Stimulated activated naive CD8-positive, alpha-beta T cell treated with anti-CD3 and anti-CD28 coated beads, Interleukin-15, Interleukin-2, amounts not matched to agents 100 U/mL and 50 U/mL, for 24 hours (primary cell): ENCODE data around the gene MAML2.

Experiments
- ATAC-seq: fragments of 150-1000 bp; cut with Tn5 transposase; one replicate; pipeline ENCODE4 v1.10.0; 2021
- DNase-seq: peaks from one replicate; pipeline ENCODE4 v3.0.0; 2021

The MAML2 gene

DNA sequence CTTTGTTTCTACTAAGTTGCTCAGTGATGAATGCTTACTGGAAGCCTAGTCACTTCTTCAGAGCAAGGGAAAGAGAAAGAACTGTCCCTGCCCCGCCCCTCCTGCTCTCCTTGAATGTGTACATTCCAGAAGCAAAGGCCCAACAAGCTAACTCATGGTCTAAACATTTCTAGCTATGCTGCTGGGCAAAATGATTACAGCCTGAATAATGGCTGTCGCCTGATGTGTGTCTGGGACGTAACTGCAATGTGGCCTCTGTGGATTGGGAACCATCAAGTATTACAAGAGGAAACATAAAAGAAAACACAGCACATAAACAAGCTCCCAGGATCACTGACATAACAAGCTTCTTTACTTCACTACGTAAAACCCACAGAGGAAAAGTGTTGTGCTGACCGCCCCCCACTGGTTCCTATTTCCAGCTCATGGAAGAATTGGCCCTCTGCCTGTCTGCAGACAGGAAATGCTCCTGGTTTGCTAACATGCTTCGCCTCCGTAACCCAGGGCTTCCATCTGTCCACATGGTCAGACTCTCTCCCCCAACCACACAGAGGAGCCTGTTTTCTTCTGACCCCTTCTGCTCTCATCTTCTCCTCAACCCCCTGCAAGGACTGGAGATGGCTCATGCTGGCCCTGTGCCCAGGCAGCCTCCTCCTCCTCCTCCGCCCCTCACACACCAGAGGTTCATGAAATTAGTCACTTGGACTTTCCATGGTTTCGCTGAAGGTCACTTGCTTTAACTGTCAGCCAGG lies 187.2 kb downstream of the MAML2 start:
- peak; percentile 84 for ATAC-seq

DNA sequence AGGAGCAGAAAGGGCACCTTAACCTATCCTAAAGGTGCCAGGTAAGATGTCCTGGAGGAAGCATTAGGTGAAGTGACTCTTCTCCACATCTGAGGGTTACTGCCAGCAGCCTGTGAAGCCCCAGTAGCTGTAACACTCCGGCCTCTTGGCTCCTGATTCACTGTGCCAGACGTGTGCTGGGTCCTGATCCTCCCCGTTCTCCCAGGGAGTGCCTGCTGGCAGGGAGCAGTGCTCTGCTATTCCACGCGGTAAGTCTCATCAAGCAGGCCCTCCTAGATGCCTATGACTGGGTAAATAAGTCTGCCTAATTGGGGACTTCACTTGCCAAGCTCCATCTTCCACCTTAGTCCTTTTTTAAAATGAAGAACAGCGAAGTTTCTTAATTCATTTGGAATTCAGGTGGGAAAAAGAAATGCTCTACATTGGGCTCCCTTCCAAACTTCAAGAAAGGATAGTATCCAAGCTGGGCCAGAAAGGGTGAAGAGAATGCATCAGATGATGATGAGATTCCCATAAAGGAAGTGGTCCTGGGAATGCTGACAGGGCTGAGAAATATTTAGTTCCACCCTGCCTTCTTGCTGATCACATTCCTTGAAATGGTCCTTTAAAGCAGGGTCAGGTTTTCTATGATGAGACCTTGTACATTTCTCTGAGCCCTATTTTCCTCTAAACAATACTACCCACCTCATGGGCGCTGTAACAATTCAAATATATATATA lies 188.0 kb downstream of the MAML2 start:
- ATAC-seq (no peak), DNase-seq (no peak)

More for the DNA sequence above, 187.2 kb downstream of the MAML2 start:
- DNase-seq: peak; percentile 84

DNA sequence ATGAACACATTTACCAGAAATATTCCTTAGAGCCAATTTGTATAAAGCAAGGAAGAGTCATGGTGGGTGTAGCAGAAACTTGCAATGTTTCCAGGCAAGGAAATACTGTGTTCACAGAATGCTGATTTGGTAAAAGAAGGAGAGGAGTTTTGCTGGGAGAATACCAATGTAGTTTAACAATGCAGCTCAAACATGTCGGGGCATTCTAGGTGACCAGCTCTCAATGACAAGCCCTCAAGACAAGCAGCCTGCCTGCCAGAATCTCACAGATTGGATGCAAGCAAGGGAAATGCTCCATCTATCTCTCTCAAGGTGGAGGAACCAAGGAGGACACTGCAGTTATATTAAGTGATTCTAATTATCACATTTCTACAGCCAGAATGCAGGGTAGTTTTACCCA lies 190.4 kb downstream of the MAML2 start:
- DNase-seq (no peak), ATAC-seq (no peak)

DNA sequence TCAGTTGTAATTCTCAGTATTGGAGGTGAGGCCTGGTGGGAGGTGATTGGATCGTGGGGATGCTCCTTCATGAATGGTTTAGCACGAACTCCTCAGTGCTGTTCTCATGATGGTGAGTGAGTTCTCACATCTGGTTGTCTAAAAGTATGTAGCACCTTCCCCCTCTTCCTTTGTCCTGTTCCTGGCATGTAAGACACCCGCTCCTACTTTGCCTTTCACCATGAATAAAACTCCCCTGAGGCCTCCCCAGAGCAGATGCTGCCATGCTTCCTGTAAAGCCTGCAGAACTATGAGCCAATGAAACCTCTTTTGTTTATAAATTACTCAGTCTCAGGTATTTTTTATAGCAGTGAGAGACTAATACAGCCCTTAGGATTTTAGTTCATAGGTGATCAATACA lies 191.5 kb downstream of the MAML2 start:
- ATAC-seq (no peak), DNase-seq (no peak)

DNA sequence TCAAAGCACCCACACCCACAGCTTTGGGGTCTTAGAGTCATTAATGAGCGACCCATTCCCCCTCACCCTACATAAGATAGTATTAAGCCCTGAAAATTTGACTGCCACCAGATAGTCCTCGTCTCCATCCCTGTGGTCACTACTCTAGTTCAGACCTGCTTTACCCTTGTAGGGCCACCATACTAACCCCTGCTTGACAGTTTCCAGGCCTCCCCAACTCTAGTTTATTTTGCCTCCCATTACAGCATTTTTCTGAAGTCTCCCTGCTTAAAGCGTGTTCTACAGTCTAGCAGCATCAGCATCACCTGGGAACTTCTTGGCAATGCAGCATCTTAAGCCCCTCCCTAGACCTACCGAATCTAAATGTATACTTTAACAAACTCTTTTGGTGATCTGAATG lies 192.4 kb downstream of the MAML2 start:
- ATAC-seq (no peak), DNase-seq (no peak)

DNA sequence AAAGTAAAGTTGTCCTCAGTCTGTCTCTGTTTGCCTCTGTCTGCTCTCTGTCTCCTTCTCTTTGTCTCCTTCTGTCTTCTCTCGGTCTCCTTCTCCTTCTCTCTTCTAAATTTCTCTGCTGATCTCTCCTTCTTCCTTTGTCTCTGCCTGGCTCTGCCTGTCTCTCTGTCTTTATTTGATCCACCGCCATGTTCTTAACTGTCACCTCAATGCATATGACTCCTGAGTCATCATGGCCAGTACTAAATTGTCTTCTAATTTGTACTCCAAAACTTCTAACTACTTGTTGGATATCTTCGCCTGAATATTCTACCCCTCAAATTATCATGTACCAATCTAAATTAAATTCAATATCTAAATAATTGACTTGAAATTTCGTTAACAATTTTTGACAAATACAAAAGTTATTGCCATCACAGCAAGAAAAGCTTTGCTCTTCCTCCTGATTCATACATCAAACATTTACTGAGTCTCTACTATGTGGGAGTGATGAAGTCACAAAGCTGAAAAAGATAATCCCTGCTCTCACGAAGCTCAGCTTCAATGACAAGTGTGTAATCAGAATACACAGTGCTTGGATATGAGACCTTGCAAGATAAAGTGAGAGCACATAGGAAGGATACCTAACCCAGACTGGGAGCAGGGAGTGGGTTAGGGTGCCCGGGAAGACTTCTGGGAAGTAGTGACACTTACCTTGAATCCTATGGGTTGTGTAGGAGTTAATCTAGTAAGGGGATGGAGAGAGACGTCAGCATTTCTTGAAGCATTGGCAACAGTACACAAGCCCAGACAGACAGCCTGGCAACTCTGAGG lies 193.0 kb downstream of the MAML2 start:
- peak; percentile 87 for ATAC-seq

DNA sequence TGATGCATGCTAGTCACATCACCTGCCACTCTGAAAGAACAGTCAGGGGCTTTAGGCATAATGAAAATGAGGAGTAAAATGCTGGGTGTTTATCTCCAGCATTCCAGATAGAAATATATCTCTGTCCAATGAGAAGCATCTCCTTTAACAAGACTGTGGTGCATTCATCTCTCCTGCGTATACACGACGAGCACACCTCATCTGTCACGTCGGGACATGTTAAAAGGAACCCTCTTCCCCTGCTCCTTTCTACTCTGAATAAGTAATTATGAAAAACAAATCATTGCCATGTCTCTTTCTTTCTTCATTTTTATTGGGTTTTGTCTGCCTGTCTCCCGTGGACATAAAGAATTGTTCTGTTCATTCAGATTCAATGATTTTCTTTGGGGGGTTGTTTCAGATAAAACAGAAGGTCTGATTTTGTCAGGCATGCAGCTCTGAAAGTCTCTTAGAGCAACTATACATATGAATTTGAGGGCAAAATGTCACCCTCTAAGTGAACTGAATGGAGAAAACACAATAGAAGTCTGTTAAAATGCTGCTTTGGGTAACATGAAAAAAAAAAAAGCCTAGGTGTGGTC lies 195.0 kb downstream of the MAML2 start:
- ATAC-seq (no peak), DNase-seq (no peak)

More for the DNA sequence above, 193.0 kb downstream of the MAML2 start:
- no peak for DNase-seq

DNA sequence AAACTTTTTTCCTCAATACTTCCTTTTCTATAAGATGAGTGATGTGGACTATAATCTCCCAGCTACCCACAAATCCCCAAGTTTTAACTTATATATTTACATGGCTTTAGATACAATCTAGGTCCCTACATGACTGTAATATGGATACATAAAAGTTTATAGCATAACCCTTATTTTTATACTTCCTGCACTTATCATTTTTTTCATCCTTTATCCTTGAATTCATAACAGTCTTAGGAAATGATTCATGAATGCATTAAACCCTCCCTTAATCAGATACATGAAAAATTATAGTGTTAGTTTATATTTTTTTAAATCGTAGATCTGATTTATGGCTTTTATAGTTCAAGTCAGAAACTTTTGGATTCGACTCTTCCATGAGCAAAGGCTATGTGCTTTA lies 195.8 kb downstream of the MAML2 start:
- ATAC-seq (no peak), DNase-seq (no peak)

DNA sequence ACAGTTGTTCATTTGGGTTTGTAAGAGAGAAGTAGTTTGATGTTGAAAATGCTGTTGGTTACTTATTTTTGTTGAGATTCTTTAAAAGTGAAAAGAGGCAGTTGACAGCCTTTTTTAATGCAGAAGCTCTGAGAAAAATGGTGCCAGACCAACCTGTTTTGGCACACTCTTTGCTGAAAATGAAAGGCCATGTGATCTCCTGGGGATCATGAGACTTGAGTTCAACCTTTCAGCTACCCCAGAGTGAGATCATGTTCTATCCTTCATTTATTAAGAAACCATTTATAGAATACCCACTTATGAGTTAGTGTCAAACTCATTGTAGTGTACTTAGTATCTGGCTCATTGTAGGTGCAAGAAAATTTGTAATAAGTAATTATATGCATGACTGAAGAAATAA lies 196.2 kb downstream of the MAML2 start:
- ATAC-seq: no peak
- no peak for DNase-seq

DNA sequence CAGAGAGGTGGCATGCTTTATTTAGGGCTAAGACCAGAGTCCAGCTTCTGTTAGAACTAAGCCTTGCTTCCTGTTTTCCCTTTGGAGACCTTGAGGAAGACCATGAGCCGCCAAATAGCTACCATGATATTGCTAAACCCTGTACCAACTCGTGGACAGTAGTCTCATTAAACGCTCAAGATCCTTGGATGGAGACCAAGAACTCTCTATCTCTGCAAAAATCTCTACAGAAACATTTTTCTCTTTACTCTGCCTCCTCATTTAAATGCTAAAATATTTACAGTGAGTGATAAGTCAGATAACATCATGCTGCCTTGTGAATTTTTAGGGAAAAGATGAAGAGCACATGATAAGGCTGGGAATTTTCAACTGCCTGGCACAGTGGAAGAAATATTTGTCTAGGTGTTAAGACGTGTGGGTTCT lies 197.8 kb downstream of the MAML2 start:
- no peak for DNase-seq
- ATAC-seq: no peak

DNA sequence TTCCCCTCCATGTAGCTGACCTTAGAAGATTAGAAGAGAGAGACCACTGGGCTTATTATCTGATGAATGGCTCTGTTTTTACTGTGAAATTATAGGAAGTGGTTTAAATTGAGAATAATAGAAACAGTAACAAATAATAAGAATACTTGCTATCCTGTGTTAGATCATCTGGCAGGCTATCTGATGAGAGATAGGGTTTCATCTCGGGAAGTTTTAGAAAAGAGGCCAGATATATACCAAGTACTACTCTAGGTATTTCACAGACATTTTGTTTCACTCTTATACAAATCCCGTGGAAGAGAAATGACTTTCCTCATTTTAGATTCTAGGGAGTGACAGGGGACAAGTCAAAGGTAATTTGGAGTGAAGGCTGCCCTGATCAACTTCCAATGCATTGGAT lies 198.4 kb downstream of the MAML2 start:
- no peak for ATAC-seq
- DNase-seq: no peak

DNA sequence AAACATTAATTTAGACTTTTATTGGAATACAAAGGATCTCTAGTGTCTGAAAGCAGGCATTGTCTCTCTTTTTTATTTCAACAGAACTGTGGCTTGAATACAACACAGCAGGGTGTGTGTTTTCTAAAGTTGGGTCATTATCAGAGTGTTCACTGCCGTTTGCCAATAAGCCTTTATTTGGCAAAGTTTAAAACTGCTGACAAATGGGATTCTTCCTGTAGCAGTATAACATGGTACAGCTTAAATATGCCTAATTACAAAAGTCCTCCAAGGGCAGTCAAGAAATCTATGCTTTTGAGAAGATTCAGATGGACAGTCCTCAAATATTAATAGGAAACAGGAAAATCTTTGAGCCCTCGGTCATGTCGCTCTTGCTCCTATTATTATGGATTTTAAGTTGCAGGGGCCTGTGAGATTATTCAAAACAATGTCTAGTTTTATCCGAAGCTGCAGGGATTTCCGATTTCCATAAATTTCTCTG lies 199.9 kb downstream of the MAML2 start:
- ATAC-seq (no peak), DNase-seq (no peak)

DNA sequence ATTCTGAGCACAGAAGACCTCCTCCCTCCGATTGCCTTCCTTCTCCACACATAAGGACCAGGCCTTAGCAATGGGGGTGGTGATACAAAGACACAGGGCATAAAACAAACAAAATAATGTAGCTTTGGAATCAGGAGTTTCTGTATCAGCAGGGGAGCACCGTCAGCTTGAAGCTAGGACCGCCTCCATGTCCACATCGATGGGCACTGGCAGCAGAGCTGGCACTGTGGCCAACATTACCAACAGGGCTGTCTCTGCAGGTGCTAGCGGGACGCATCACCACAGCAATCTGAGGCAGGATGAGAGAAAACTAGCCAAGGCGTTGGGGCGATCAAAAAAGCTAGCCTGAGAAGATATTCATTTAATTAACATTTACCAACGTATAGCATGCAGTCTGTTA lies 201.4 kb downstream of the MAML2 start:
- no peak for ATAC-seq
- DNase-seq: no peak

DNA sequence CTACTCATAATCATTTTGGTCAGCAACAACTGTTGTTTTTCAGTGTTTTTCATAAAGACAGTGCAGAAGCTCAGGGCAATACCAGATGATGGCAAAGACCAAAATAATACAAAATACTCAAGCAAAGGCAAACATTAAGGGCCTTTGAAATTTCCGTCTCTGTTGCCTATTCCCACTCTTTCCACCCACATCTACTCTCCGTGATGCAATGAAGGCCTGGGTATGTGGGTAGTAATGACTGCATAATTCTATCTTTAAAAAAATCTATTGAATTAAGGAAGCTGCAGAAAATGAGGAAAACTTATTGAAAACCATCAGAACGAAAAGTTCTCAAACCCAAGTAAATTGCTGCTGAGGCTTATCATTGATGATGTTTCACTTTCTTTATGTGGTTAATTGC lies 203.3 kb downstream of the MAML2 start:
- no peak for DNase-seq
- no peak for ATAC-seq

DNA sequence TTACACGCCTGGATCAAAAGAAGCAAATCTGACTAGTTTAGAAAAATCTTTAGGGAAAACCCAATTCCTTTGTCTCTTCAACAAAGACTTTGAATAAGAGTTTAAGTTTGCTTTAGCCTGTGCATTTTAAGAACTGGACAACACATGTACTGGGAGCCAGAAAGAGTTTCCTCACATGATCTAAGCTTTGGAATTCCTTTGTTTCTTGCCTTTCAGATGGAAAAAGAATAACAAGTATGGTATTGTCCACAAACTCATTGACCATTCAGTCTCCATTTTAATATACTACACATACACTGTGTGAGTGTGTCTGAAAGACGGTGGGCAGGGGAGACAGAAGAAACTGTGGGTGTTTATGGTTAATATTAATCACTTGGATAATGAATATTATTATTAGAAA lies 205.6 kb downstream of the MAML2 start:
- ATAC-seq: no peak
- DNase-seq: no peak

DNA sequence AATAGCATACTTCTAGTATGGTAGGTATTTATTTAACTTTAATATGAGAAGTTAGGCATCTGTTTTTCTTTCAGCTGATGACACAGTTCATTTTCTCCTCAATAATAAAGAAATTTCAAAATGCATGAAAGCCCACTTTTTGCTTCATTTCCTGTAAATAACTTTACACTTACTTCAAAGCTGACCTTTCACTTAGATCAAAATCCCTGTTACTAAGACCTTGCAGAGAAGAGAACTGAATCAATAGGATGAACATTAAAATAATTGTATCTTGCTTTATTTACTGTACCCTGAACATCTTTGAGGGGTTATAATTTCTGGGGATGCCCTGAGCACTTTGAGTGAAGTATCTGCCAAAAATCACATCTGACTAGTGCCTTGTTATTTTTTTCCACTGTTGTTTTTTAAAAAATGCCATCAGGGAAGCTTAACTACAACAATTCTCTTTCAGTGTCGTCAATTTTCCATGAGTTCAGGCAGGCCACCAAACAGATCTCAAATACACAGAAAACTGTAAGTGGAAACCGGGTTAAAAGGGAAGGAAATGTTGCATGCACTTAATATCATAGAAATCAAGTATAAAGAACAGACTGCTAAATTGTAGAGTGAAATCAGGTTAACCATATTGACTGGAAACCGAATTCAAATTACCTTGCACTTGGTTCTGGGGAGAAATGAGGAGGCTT lies 206.2 kb downstream of the MAML2 start:
- peak; percentile 45 for ATAC-seq

DNA sequence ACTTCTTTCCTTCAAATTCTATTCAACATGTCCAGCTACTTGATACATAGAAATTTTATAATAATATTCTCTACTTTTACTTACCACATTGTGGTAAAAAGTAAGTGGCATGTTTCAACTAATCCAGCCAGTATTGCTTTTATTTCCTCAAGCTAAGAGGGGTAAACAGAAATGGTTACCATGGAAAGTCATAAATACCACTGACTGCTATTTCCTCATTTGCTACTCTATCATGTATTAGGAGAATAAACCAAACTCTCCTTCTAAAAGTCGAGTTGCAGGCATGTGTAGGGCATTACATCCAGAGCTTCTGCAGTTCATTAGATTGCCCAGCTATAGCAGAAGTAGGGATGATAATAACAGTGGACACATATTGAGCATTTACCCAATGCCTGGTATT lies 208.4 kb downstream of the MAML2 start:
- DNase-seq (no peak), ATAC-seq (no peak)

More for the DNA sequence above, 206.2 kb downstream of the MAML2 start:
- no peak for DNase-seq

DNA sequence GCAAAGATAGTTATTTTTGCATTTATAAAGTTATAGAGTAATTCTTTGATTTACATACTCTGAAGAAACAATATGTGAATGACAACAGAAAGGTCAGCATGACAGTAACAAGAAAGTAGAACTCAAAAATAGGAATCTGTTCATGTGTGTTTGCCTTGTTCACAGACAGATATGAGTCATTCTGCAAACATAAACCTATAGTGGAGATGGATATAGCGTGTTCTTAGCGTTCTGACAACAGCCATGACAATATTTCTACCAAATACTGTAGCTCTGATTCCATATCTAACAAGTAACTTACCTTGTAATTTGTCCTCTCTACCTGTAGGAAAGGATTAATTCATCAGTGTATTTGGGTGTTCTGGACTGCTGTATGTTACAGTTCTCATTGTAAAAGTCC lies 210.6 kb downstream of the MAML2 start:
- DNase-seq (no peak), ATAC-seq (no peak)

DNA sequence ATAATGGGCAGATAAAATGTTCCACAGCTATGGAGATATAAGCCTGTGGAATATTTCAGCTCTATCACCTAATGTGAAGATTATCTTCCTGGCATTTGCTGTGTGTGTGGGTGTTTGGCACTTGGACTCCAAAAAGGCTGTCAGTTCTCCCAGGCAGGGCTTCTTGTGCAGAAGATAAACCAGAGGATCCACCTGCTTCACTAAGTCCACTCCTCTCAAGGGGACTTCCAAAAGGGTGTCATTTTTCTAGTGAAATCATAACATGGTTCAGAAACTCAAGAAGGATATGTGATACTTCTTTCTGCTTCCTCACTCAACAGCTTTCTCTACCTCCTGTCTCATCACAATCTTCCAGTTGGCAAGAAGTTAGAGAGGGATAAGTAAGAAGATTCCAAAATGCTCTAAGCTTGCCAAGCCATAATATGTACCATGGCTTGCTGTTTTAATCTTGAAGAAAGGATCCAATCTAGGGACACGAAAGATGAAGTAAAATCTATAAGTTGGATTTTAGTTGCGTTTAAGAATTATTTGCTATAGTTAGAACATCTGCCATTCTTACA lies 212.9 kb downstream of the MAML2 start:
- peak; percentile 53 for ATAC-seq

DNA sequence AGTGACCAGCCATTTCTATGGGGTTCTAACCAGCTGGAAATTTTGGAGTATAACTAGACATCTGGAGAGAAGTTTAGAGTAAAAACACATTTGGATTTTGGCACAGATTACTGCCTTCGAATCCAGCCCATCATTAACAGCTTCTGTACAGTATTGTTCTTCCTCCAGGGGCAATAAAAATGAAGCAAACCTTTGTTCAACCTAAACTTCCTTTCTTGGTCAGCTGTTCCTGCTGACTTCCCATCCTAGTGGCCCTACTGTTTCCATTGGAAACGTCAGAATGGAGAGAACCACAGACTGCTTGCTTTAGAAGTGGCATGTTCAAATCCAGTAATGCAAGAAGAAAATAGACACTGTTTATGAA lies 215.4 kb downstream of the MAML2 start:
- DNase-seq (no peak), ATAC-seq (no peak)

More for the DNA sequence above, 212.9 kb downstream of the MAML2 start:
- no peak for DNase-seq

DNA sequence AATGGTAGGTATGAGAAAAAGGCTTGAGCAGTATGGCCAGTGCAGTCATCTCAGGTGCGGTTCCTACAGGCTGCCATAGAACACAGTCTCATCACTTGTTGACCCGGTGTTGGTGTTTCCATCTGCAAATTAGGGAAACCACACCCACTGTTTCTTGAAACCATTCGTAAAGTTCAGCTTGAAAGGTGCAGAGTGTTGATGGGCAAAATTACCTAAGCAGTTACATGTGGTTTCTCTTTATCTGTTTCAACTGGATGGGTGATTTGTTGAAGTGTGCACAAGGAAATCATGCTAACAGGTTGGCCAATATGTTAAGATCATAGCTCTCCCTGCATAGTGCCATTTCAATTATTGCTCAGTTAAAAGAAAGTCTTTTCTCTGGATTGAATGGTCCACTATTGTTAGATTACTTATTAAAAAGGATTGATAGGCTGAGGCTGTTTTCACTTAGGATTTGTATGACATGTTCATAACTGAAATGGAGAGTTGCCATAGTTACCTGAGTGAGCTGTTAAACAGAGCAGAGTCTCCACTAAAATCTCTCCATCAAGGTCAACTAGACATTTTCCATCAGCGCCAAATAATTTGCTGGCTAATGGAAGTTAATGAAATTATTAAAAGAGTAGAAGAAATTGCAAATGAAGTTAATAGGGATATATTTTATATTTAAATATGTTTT lies 215.9 kb downstream of the MAML2 start:
- ATAC-seq (peak; percentile 51), DNase-seq (no peak)
